IPS-18a (cell line): ENCODE results near the gene SPINDOC.
"Not testable (repeated sequence)": the region's sequence is repeated elsewhere in the genome, so short reads cannot be mapped to it uniquely, and the experiment has no call there.

Source experiments
- H3K27ac ChIP-seq: one replicate; pipeline ENCODE4 v1.5.1; 2013; ENCODE audit warnings: low read length
- H3K27me3 ChIP-seq: one replicate; pipeline ENCODE4 v1.6.1; 2013; ENCODE audit warnings: mild to moderate bottlenecking, low read length; ENCODE audit not compliant: control insufficient read depth, insufficient read depth
- H3K36me3 ChIP-seq: one replicate; pipeline ENCODE4 v1.6.1; 2013; ENCODE audit warnings: low read depth, low read length; ENCODE audit not compliant: control insufficient read depth
- H3K4me1 ChIP-seq: one replicate; pipeline ENCODE4 v1.6.1; 2013; ENCODE audit warnings: low read depth, low read length; ENCODE audit not compliant: control insufficient read depth
- H3K4me3 ChIP-seq: one replicate; pipeline ENCODE4 v1.5.1; 2013; ENCODE audit warnings: low read length
- H3K9ac ChIP-seq: one replicate; pipeline ENCODE4 v1.6.1; 2013; ENCODE audit warnings: mild to moderate bottlenecking, low read length, moderate library complexity
- H3K9me3 ChIP-seq: one replicate; pipeline ENCODE4 v1.6.1; 2013; ENCODE audit warnings: low read depth, low read length; ENCODE audit not compliant: control insufficient read depth

The SPINDOC gene

GRCh38 chr11:63769042-63769713, 44.1 kb upstream of the SPINDOC start:
- Histone ChIP-seq H3K9me3 (no peaks in the 10 kb centered on the region), H3K4me1 (peaks cover 25% of the 10 kb centered on the region), H3K27me3 (peaks cover 23% of the 10 kb centered on the region), H3K9ac (peak overlapping the region; percentile 39), H3K27ac (no peak overlapping the region), H3K4me3 (peak overlapping the region; percentile 62), H3K36me3 (peaks cover 3% of the 10 kb centered on the region)

GRCh38 chr11:63769714-63770455, 43.4 kb upstream of the SPINDOC start:
- no peaks in the 10 kb centered on the region for H3K9me3 ChIP-seq
- peaks cover 25% of the 10 kb centered on the region for H3K4me1 ChIP-seq
- H3K27me3 ChIP-seq: peaks cover 23% of the 10 kb centered on the region
- peaks cover 3% of the 10 kb centered on the region for H3K36me3 ChIP-seq
- H3K4me3 ChIP-seq: peak overlapping the region; percentile 62
- peak overlapping the region; percentile 39 for H3K9ac ChIP-seq
- no peak overlapping the region for H3K27ac ChIP-seq

- Histone ChIP-seq H3K36me3 (peaks cover 3% of the 10 kb centered on the region), H3K4me1 (peaks cover 21% of the 10 kb centered on the region), H3K9ac (no peak overlapping the region), H3K9me3 (no peaks in the 10 kb centered on the region), H3K27ac (no peak overlapping the region), H3K4me3 (no peak overlapping the region), H3K27me3 (peaks cover 23% of the 10 kb centered on the region)
These were observed 42.5 kb upstream of the SPINDOC start for GRCh38 chr11:63770763-63771162.

- not testable (repeated sequence) for H3K9me3 ChIP-seq, H3K9ac ChIP-seq, H3K4me3 ChIP-seq, H3K27ac ChIP-seq, H3K36me3 ChIP-seq
- H3K4me1 ChIP-seq: peaks cover 10% of the 10 kb centered on the region
- H3K27me3 ChIP-seq: peaks cover 23% of the 10 kb centered on the region
These were observed 41.4 kb upstream of the SPINDOC start for GRCh38 chr11:63771741-63772318.

GRCh38 chr11:63775191-63775590, 38.1 kb upstream of the SPINDOC start:
- Histone ChIP-seq H3K27me3 (peaks cover 15% of the 10 kb centered on the region), H3K27ac (no peak overlapping the region), H3K4me3 (no peak overlapping the region), H3K4me1 (no peaks in the 10 kb centered on the region), H3K9me3 (no peaks in the 10 kb centered on the region), H3K9ac (no peak overlapping the region), H3K36me3 (no peaks in the 10 kb centered on the region)

GRCh38 chr11:63779039-63779438, 34.2 kb upstream of the SPINDOC start:
- Histone ChIP-seq H3K9ac (no peak overlapping the region), H3K9me3 (no peaks in the 10 kb centered on the region), H3K4me3 (no peak overlapping the region), H3K36me3 (no peaks in the 10 kb centered on the region), H3K27me3 (no peaks in the 10 kb centered on the region), H3K27ac (no peak overlapping the region), H3K4me1 (no peaks in the 10 kb centered on the region)

GRCh38 chr11:63782749-63783148, 30.5 kb upstream of the SPINDOC start:
- Histone ChIP-seq H3K9ac (no peak overlapping the region), H3K9me3 (no peaks in the 10 kb centered on the region), H3K36me3 (no peaks in the 10 kb centered on the region), H3K4me3 (no peak overlapping the region), H3K4me1 (no peaks in the 10 kb centered on the region), H3K27ac (no peak overlapping the region), H3K27me3 (no peaks in the 10 kb centered on the region)

- H3K9ac ChIP-seq: no peak overlapping the region
- H3K9me3 ChIP-seq: no peaks in the 10 kb centered on the region
- no peaks in the 10 kb centered on the region for H3K27me3 ChIP-seq
- H3K4me3 ChIP-seq: no peak overlapping the region
- no peaks in the 10 kb centered on the region for H3K36me3 ChIP-seq
- no peak overlapping the region for H3K27ac ChIP-seq
- no peaks in the 10 kb centered on the region for H3K4me1 ChIP-seq
These were observed 29.2 kb upstream of the SPINDOC start for GRCh38 chr11:63783925-63784592.

- Histone ChIP-seq H3K9me3 (no peaks in the 10 kb centered on the region), H3K36me3 (no peaks in the 10 kb centered on the region), H3K9ac (no peak overlapping the region), H3K27me3 (no peaks in the 10 kb centered on the region), H3K4me1 (no peaks in the 10 kb centered on the region), H3K27ac (no peak overlapping the region), H3K4me3 (no peak overlapping the region)
These were observed 27.4 kb upstream of the SPINDOC start for GRCh38 chr11:63785823-63786222.

GRCh38 chr11:63791495-63792167, 21.6 kb upstream of the SPINDOC start:
- no peak overlapping the region for H3K9ac ChIP-seq
- peaks cover 9% of the 10 kb centered on the region for H3K9me3 ChIP-seq
- no peaks in the 10 kb centered on the region for H3K4me1 ChIP-seq

GRCh38 chr11:63793161-63793560, 20.1 kb upstream of the SPINDOC start:
- no peak overlapping the region for H3K4me3 ChIP-seq
- no peaks in the 10 kb centered on the region for H3K36me3 ChIP-seq
- H3K27me3 ChIP-seq: no peaks in the 10 kb centered on the region
- no peak overlapping the region for H3K27ac ChIP-seq
- H3K9ac ChIP-seq: no peak overlapping the region
- H3K4me1 ChIP-seq: no peaks in the 10 kb centered on the region
- peaks cover 9% of the 10 kb centered on the region for H3K9me3 ChIP-seq

More at GRCh38 chr11:63791495-63792167, 21.6 kb upstream of the SPINDOC start:
- Histone ChIP-seq H3K27me3 (no peaks in the 10 kb centered on the region), H3K36me3 (no peaks in the 10 kb centered on the region), H3K27ac (no peak overlapping the region), H3K4me3 (no peak overlapping the region)
